HG02852 (cell line): ENCODE measurements around the gene CDC42BPA.

Experiments
- ATAC-seq: cut with Tn5 transposase; IDR thresholded peaks from one replicate; pipeline ENCODE4 v1.9.1; 2021; ENCODE audit warnings: mild to moderate bottlenecking, moderate library complexity; ENCODE audit not compliant: unreplicated experiment

CDC42BPA gene

DNA sequence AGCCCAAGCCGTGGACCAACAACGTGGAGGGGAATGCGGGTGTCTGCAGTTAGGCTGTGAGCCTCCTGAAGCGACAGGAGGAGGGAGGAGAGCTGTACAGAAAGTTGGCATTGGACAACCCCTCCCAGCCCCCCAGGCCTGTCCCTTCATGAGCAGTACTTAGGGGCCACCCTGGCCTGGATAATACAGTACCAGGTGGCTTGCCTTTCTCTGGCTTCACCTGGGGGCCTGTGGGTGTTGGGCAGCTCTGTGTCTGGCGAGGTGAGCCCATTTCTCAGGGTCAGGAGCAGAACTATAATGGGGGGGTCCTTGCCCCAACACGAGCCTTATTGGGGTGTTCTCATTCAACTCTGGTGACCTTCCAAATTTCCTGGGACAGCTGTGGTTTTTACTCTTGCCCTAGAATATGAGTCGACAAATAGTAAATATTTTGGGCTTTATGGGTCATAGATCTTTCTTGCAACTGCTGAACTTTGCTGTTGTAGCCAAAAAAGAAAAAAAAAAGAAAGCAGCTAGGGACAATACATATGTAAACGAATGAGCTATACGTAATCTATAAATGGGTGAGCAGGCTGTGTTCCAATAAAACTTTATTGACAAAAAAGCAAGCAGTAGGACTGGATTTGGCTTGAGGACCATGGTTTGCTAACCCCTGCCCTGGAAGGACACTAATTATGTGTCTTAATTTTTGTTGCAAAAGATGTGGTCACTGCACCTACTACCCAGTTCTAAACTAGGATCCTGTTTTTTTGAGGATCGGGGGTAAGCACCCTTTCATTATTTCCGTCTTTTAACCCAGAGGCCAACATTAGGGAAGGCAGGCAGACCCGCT lies 366.8 kb downstream of the CDC42BPA start:
- no peak for ATAC-seq

DNA sequence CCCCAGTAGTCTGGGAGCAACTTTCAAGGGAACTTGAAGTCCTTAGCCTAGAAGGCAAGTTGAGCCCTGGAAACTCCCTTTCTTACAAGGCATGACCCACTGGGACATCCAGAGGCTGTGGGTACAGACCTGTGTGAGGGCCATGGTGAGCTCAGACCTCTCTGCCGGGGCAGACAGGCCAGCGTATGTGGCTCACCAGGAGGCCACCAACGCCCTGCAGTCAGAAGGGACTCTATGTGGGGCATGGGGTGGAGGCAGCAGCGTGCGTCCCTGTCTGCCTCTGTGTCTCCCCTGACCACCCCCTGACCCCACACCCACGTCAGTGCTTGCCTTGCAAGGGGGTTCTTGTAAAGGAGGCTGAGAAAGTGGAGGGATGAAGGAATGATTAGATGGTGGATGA lies 367.4 kb downstream of the CDC42BPA start:
- no peak for ATAC-seq

DNA sequence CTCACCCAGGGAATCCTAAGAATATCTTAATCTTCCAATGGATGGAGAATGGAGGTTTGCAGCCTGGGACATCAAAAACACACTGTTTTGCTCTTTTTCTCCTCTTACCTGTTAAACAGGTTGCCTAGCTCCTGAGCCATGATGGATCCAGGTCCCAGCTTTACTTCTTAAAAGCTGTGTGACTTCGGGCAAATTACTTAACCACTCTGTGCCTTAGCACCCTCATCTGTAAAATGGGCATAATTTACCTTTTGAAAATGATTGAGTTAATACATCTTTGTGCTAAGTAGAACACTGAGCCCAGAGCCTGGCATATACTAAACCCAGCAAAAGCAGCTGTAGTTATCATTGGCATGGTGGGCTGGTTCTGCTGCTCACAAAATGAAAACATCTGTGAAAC lies 368.0 kb downstream of the CDC42BPA start:
- ATAC-seq: no peak

DNA sequence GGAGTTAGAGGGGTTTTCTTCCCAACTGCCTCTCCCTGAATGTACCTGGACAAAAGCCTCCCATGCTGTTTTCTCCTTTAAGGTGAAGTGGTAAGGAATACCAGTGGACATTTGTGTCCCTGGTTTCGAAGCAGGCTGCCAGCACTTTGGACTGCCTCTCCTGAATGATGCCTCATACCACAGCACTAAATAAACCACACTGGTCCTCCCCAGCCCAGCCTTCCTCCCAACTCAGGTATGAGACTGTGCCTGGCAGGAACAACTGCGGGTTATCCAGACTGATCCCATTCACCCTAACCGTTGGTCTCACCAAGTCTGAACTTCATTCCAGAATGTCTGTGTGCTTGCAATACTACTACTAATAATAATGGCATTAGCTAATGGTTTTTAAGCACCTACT lies 368.9 kb downstream of the CDC42BPA start:
- no peak for ATAC-seq

DNA sequence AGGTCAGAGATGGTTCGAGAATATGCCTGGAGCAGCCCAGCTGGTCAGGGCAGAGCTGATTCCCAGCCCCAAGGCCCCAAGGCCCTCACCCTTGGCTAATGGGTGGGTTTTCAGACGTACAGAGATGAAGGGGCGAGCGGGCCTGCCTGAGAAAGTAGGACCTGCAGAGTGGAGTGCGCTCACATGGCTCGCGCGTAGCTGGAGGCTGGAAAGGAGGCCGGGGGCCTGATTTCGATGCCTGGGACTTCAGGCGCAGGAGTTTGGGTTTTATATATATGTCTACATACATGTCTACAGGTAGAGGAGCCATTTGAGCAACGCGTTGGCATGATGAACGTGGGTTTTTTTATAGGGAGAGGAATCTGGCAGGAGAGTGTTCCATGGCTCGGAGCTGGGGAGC lies 369.3 kb downstream of the CDC42BPA start:
- ATAC-seq: no peak

DNA sequence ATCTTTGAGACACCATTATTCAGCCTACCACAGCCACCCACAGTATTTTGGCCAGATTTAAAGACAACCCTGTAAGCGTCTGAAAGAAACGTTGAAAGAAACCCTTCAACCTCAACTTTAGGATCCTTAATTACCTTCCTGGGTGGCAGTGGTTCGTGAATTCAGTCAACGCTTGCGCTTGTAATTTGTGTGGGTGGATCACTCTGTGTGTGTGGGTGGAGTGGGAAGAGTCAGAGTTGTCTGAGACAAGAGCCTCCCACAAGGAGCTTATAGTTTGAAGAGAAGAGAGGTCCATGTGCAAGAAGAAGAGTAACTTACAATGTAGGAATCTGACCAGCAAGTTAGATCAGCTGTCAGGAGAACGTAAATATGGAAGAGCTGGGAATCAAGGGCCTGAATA lies 369.8 kb downstream of the CDC42BPA start:
- ATAC-seq: no peak

DNA sequence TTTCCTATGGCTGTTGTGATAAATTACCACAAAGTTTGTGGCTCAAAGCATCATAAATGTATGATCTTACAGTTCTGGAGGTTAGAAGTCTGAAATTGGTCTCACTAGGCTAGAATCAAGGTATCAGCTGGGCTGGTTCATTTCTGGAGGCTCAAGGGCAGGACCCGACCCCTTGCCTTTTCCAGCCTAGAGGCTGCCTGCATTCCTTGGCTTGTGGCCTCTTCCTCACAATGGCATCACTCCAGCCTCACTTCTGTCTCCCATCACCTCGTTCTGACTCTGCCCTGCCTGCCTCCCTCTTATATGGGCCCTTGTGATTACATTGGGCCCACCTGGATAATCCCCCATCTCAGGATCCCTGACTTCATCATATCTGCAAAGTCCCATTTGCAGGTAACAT lies 370.2 kb downstream of the CDC42BPA start:
- no peak for ATAC-seq

DNA sequence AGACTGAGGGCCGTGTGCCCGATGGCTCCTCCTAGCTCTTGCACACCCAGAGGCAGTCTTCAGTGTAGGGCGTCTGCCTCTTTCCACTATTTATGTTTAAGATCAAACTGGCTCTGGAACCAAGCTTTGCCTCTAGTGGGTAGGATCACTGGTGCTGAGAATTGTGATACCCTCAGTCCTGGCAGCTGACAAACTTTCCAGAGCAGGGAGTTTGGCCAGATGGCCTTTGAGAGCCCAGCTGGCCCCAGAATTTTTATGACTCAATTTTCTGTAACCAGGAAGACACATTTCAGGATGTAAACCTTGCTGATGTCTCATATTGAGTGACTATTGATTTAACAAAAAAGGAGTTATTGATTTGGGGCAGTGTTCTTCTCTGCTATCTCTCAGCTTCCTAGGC lies 371.5 kb downstream of the CDC42BPA start:
- no peak for ATAC-seq

DNA sequence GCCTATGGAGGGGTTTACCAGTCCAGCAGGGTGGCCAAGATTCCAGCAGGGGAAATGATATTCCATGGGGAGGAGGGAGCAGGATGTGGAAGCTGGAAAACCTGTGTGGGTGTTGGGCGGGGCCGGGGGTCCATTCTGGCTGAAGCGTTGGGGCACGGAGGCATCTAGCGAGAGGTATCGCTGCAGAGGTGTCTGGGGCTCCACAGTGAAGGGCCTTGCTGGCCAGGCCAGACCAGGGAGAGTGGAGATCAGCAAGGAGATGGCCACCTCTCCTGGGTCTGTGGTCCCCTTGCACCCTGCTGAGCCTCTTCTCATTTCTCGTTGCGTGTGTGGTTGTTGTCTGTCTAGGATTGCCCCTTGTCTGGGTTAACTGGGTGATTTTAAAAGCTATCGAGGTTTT lies 372.0 kb downstream of the CDC42BPA start:
- no peak for ATAC-seq

DNA sequence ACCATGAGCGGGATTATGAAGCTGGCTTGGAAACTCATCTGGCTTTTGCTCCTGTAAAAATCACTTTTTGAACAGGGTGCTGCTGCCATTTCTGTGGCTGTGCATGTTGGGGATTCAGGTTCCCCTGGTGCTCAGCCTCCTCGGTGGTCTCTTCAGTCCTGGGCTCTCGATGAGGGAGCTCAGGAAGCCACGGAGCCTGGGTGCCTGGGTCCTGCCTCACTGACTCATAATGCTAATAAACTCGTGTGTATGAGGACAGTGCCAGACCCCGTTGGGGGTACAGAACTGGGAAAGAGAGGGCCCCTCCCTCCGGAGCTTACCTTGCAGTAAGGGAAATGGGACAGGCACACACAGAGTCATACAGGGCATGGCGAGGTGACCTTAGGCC lies 372.4 kb downstream of the CDC42BPA start:
- ATAC-seq: no peak

DNA sequence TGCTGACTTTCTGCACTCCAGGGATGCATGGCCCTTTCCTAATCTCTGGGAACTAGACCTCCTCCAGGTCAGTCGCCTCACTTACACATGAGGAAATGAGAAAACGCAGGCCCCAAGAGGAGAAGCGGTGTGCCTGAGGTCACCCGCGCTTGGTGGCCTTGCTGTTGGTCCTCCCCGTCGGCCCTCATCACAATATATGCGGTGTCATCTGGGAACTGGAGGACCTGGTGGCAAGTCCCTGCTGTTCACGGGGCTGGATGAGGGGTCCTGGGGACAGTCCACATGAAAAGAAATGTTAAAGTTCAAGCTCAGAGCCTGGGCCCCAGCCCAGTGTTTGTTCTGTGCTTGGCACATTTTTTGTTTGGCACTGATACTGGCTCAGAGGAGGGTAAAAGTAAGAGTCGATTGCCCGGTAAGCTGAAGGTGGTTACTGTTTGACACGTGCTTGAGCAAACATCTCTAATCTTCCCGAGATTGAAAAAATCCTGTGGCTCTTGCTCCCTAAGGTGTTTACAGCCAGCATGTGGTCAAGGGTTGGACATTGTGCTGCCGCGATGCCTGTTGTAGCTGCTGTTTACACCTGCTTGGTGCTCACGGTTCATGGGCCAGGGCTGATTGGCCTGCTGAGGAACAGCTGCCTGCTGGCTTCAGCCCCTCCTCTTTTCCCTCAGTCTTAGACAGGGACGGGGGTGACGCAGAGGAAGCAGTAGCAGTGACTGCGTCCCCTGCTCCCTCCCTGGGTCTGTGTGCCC lies 373.0 kb downstream of the CDC42BPA start:
- ATAC-seq: no peak

DNA sequence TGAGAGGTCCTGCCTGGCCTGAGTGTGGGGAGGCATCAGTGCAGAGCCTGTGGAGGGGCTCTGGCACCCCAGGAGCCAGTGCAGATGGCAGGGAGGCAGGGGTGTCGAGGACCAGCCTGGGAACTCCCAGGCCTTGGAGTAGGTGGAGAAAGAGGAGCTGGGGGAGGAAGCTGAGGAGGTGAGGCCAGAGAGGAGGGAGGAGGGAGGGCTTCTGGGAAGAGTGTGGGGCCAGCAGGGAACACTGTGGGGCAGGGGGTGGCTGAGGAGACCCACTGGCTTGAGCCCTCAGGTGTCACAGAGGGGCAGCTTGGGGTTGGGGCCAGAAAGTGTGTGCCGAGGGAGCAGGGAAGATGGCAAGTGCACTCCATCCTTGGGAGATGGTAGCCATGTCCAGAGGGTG lies 374.4 kb downstream of the CDC42BPA start:
- no peak for ATAC-seq

DNA sequence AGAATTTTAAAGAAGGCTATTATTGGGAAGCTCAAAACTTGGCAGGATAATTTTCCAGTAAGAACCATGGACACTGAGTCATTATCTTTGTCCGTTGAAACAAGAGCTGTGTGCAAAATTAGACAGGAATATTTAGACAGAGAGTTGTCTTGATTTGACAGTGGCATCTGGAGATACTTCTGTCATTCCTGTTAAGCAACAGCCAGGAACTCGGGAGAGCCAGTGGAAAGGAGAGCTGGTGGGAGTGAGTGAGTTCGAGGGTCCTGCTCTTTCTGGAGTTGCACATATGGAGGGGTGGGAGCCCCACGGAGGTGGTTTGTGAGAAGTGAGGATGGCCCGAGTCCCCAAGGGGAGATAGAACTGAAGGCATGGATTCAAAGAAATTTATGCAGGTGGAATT lies 375.1 kb downstream of the CDC42BPA start:
- ATAC-seq: no peak

DNA sequence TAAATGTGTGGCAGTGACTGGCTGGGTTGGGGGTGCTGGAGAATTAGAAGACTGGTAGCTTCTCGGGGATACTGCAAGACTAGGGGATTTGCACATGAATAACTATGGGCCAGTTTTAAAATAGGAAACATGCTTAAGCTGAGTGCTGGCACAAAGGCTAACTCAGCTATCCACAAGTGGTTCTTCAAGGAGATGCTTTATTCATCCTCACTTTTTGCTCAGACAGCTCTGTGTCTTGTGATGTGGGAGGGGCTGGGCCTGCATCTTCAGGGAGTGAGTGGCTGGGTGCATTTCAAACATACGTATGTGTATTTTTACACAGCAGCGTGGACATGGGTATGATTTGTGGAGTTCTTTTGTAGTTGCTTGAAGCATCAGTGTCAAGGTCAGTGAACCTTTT lies 375.9 kb downstream of the CDC42BPA start:
- ATAC-seq: no peak

DNA sequence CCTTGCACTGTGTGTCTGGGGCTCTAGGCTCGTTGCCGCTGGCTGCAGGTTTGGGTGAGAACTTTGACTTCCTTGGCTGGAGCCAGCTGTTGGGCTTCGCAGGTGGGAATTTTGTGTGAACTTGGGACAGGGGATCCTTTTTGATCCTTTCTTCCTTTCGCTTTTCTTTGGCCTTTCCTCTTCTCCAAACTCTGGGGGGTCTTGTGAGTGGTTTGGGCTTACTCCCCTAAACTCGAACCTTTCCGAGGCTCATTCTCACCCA lies 377.6 kb downstream of the CDC42BPA start:
- ATAC-seq: no peak

DNA sequence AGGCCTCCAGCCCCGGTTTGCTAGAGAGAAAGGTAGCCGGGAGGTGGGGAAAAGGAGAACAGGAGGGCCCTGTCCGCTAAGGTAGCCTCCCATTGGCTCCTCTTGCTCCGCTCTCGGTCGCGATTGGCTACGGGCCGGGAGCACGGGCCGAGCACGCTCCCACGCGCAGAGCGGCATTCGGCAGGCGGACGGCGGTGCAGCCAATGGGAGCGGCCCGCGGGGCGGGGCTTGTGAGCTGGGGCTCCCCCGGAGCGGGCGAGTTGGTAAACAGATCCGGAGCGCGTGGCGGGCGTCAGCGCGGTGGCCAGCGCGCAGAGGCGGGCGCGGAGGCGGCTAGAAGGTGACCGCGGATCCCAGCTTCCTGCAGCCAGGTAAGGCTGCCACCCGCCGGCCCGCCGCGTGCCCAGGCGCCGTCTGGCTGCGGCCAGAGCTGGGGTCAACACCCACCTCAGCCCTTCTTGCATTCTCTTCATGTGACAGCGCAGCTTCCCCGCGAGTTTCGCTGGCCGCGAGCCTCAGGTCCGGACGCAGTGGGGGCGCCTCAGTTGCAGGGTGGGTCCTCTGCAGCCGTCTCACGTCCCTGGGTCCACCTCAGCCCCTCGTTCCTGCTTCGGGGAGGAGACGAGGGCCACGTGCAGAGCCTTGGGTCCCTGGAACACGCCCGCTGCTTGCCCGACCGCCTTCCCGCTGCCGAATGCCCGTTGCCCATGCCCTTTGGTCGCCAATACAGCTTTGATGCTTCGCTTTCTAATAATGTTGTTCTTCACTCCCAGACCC lies 378.1 kb downstream of the CDC42BPA start, which contains the start of gene COQ8A:
COQ8A (plus strand) TSS at position 266 of the 777 bp plus-strand sequence. CDS start 21,092 bp downstream, outside the sequence.
- peak; percentile 96 for ATAC-seq
